Osteocyte (in vitro differentiated cells): ENCODE results near the gene PAPOLB. TPM values are rescaled to one million over a fixed set of nuclear protein-coding genes. Genes with fewer than 3 reads are reported as not detected.

Experiments used
- DNase-seq: peaks from one replicate; pipeline ENCODE4 v3.0.0; 2021; ENCODE audit warnings: mixed read lengths; ENCODE audit not compliant: unreplicated experiment; ENCODE audit errors: extremely low spot score
- H3K27ac Mint-ChIP-seq: one replicate; pipeline ENCODE4 v1.8.0; 2021; ENCODE audit warnings: mild to moderate bottlenecking, mixed read lengths; ENCODE audit not compliant: unreplicated experiment
- H3K27me3 Mint-ChIP-seq: one replicate; pipeline ENCODE4 v1.8.0; 2021; ENCODE audit warnings: mixed read lengths; ENCODE audit not compliant: unreplicated experiment
- H3K36me3 Mint-ChIP-seq: one replicate; pipeline ENCODE4 v1.8.0; 2021; ENCODE audit warnings: mixed read lengths; ENCODE audit not compliant: unreplicated experiment
- H3K4me1 Mint-ChIP-seq: one replicate; pipeline ENCODE4 v1.8.0; 2021; ENCODE audit warnings: mixed read lengths; ENCODE audit not compliant: unreplicated experiment
- H3K4me3 Mint-ChIP-seq: one replicate; pipeline ENCODE4 v1.8.0; 2021; ENCODE audit warnings: mild to moderate bottlenecking, moderate library complexity, mixed read lengths; ENCODE audit not compliant: unreplicated experiment
- H3K9me3 Mint-ChIP-seq: one replicate; pipeline ENCODE4 v1.8.0; 2021; ENCODE audit warnings: mixed read lengths; ENCODE audit not compliant: unreplicated experiment
- total RNA-seq: library from RNA; stranded (reverse); gene quantifications from 2 replicates; pipeline ENCODE4 v1.2.1, GENCODE V29; 2021
- TF ChIP-seq, protein P1 (sequence below): fragments of 200-600 bp; sonication (generic); IDR thresholded peaks from 2 replicates; pipeline ENCODE4 v1.5.0; 2021; ENCODE audit warnings: antibody characterized with exemption, mild to moderate bottlenecking, moderate library complexity

The PAPOLB gene
- total RNA-seq, 1 donor from 2014 or later, result 0.13 TPM

DNA sequence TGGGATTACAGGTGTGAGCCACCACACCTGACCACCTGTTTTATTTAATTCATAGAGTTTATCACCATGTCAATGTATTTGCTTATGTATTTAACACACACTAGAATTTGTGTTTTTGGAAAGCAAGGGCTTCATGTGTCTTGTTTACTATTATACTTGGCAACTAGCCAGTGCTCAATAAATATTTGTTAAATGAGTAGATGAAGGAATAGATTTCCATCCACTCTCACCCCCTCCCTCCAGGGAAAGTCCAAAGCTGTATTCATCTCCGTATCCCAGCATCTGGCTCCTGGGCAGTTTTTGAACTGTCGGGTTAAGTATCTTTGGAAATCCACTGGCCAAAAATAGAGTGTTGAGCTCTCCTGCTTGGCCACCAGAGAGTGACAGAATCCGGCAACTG is 26.3 kb upstream of the PAPOLB start:
- H3K4me3 Mint-ChIP-seq, result no peak overlapping the region
- DNase-seq, result no peak
- no peak overlapping the region for H3K27ac Mint-ChIP-seq
- peaks cover 15% of the 10 kb centered on the region for H3K27me3 Mint-ChIP-seq
- H3K9me3 Mint-ChIP-seq, result no peaks in the 10 kb centered on the region
- no peaks in the 10 kb centered on the region for H3K4me1 Mint-ChIP-seq
- TF ChIP-seq, protein P1, sequence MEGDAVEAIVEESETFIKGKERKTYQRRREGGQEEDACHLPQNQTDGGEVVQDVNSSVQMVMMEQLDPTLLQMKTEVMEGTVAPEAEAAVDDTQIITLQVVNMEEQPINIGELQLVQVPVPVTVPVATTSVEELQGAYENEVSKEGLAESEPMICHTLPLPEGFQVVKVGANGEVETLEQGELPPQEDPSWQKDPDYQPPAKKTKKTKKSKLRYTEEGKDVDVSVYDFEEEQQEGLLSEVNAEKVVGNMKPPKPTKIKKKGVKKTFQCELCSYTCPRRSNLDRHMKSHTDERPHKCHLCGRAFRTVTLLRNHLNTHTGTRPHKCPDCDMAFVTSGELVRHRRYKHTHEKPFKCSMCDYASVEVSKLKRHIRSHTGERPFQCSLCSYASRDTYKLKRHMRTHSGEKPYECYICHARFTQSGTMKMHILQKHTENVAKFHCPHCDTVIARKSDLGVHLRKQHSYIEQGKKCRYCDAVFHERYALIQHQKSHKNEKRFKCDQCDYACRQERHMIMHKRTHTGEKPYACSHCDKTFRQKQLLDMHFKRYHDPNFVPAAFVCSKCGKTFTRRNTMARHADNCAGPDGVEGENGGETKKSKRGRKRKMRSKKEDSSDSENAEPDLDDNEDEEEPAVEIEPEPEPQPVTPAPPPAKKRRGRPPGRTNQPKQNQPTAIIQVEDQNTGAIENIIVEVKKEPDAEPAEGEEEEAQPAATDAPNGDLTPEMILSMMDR, result no peak
- H3K36me3 Mint-ChIP-seq, result no peaks in the 10 kb centered on the region

- TF ChIP-seq, protein P1, result no peak
- no peak overlapping the region for H3K4me3 Mint-ChIP-seq
- peaks cover 15% of the 10 kb centered on the region for H3K27me3 Mint-ChIP-seq
- DNase-seq, result no peak
- H3K36me3 Mint-ChIP-seq, result no peaks in the 10 kb centered on the region
- H3K27ac Mint-ChIP-seq, result no peak overlapping the region
- no peaks in the 10 kb centered on the region for H3K9me3 Mint-ChIP-seq
- H3K4me1 Mint-ChIP-seq, result peaks cover 12% of the 10 kb centered on the region
These were observed 24.8 kb upstream of the PAPOLB start for GRCh38 chr7:4886671-4887070.

DNA sequence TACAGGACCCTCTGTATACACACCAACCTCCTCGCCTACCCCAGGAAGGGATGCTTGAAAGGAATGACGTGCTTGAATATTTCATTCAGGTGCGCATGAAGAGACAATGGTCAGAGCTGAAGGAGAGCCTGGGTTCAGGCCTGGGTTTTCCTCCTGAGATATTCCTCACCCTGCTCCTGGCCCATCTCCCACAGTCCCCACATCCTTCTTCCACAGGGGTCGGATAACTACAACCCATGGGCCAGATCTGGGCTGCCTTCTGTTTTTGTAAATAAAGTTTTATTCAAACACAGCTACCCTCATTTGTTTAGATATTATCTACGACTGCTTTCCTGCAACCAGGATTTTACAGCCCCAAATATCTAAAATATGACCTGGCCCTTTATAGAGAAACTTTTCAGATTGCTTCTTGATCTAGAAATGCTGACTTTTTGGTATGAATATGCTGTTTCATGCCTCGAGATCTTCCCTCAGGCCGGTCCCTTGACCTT is 23.5 kb upstream of the PAPOLB start:
- no peak for DNase-seq
- H3K4me1 Mint-ChIP-seq, result peaks cover 14% of the 10 kb centered on the region
- no peak overlapping the region for H3K27ac Mint-ChIP-seq
- peaks cover 13% of the 10 kb centered on the region for H3K27me3 Mint-ChIP-seq
- no peaks in the 10 kb centered on the region for H3K36me3 Mint-ChIP-seq
- no peaks in the 10 kb centered on the region for H3K9me3 Mint-ChIP-seq
- TF ChIP-seq, protein P1, result no peak
- no peak overlapping the region for H3K4me3 Mint-ChIP-seq

- Mint-ChIP-seq H3K27me3 (peaks cover 7% of the 10 kb centered on the region), H3K4me1 (peaks cover 17% of the 10 kb centered on the region), H3K4me3 (no peak overlapping the region), H3K36me3 (no peaks in the 10 kb centered on the region), H3K27ac (no peak overlapping the region), H3K9me3 (no peaks in the 10 kb centered on the region)
- TF ChIP-seq, protein P1, result no peak
- no peak for DNase-seq
These were observed 22.3 kb upstream of the PAPOLB start for GRCh38 chr7:4884164-4884563.

GRCh38 chr7:4883372-4884144 is 21.7 kb upstream of the PAPOLB start, which contains the start of gene RADIL:
RADIL (minus strand) TSS chr7:4883716; CDS start chr7:4878139, 5,577 bp downstream.
- TF ChIP-seq, protein P1, result peak; percentile 94
- Mint-ChIP-seq H3K4me1 (peaks cover 17% of the 10 kb centered on the region), H3K27me3 (peaks cover 5% of the 10 kb centered on the region), H3K4me3 (peak within 1 kb of the TSS; percentile 79), H3K36me3 (no peaks in the 10 kb centered on the region), H3K9me3 (no peaks in the 10 kb centered on the region), H3K27ac (peak within 1 kb of the TSS; percentile 96)
- DNase-seq, result peak; percentile 97
